ENCODE results near the gene RPH3AL.

- no peak for TF ChIP-seq CTCF (IDR thresholded peaks at IDR 0.05)
- TF ChIP-seq POLR2A (IDR thresholded peaks at IDR 0.05): no peak
- TF ChIP-seq EP300 (IDR thresholded peaks at IDR 0.05): no peak
Observed at GRCh38 chr17:371583-371982, 19.0 kb upstream of the RPH3AL start.

Measured in gastroesophageal sphincter (tissue), 3 donors.